HepG2 (cell line): ENCODE results near the gene RIT2. TPM values are rescaled to one million over a fixed set of nuclear protein-coding genes. Genes with fewer than 3 reads are reported as not detected.

Experiments used
- ATAC-seq: fragments of 200-7000 bp; cut with Tn5 transposase; 3 replicates; pipeline ENCODE4 v1.9.1; 2020; ENCODE audit warnings: mild to moderate bottlenecking, moderate library complexity
- BruUV-seq: library from RNA; stranded (reverse); fragments of 400-500 nt; replicated peaks from 2 replicates; lab custom pipeline; 2021; lab: Mats Ljungman, UMichigan
- CTCF ChIA-PET: fragments of 300-600 bp; formaldehyde crosslinking; extraction: SDS; loops from one replicate; lab custom pipeline; 2021; ENCODE audit warnings: low total read pairs, inconsistent platforms, low intra/inter-chr PET ratio; lab: Yijun Ruan, JAX
- POLR2A ChIA-PET: fragments of 350-600 bp; sonication (Branson Sonifier 250); formaldehyde crosslinking; loops from one replicate; lab custom pipeline; 2020; ENCODE audit warnings: antibody characterized with exemption, inconsistent platforms; lab: Yijun Ruan, JAX
- DNase-seq: peaks from one replicate; pipeline ENCODE4 v3.0.0-alpha.2; 2015; ENCODE audit warnings: low spot score
- FAIRE-seq: peaks from 3 replicates; lab custom pipeline; 2011; peaks lifted over from hg19 to GRCh38; lab: Jason Lieb, UNC
- H2AFZ ChIP-seq: one replicate; pipeline ENCODE4 v1.6.1; 2011; ENCODE audit warnings: low read length, inconsistent platforms
- H3K27ac ChIP-seq: fragments of 300-600 bp; 3 replicates; pipeline ENCODE4 v1.8.0; 2011; ENCODE audit warnings: mixed run types, mild to moderate bottlenecking, mixed read lengths, low read length, inconsistent platforms; ENCODE audit not compliant: insufficient read depth; ENCODE audit errors: extremely low read length
- H3K27me3 ChIP-seq, 2 experiments: fragments of 200-600 bp in 1 of 2; 2 replicates in 1 of 2; 3 replicates in 1 of 2; pipeline versions ENCODE4 v1.6.0 to v1.8.0; 2011; ENCODE audit warnings: low read length in 2 of 2, mild to moderate bottlenecking in 2 of 2, moderate library complexity in 2 of 2, inconsistent platforms in 1 of 2; ENCODE audit not compliant: insufficient read depth in 2 of 2, control insufficient read depth in 1 of 2
- H3K36me3 ChIP-seq, 2 experiments: fragments of 200-600 bp in 1 of 2; replicated peaks in 1 of 2; 2 replicates in 1 of 2; 3 replicates in 1 of 2; pipeline versions ENCODE4 v1.5.1 to v1.8.0; 2011; ENCODE audit warnings: low read length in 2 of 2, inconsistent platforms in 1 of 2; ENCODE audit not compliant: insufficient read depth in 2 of 2, control insufficient read depth in 1 of 2
- H3K4me1 ChIP-seq: 2 replicates; pipeline ENCODE4 v1.5.1; 2012; ENCODE audit warnings: low read length, inconsistent platforms; ENCODE audit not compliant: insufficient read depth
- H3K4me2 ChIP-seq: 2 replicates; pipeline ENCODE4 v1.6.0; 2011; ENCODE audit warnings: low read depth, low read length, inconsistent platforms
- H3K4me3 ChIP-seq, 3 experiments: fragments of 200-600 bp in 1 of 3; sonication (generic), shearing (Covaris generic) in 1 of 3; replicated peaks in 1 of 3; 2 replicates each; pipeline ENCODE4 v1.5.1; 2011 to 2016; ENCODE audit warnings: low read length in 3 of 3, inconsistent platforms in 2 of 3, low read depth in 2 of 3, mild to moderate bottlenecking in 2 of 3, control low read depth in 1 of 3, mixed read lengths in 1 of 3; ENCODE audit not compliant: insufficient read depth in 1 of 3
- H3K79me2 ChIP-seq: one replicate; pipeline ENCODE4 v1.6.1; 2011; ENCODE audit warnings: low read length, inconsistent platforms; ENCODE audit not compliant: insufficient read depth
- H3K9ac ChIP-seq: 2 replicates; pipeline ENCODE4 v1.6.0; 2011; ENCODE audit warnings: mild to moderate bottlenecking, low read depth, low read length, inconsistent platforms; ENCODE audit not compliant: insufficient read depth
- H3K9me3 ChIP-seq: 2 replicates; pipeline ENCODE4 v1.5.1; 2012; ENCODE audit warnings: mild to moderate bottlenecking, low read length
- H4K20me1 ChIP-seq: 2 replicates; pipeline ENCODE4 v1.6.0; 2011; ENCODE audit warnings: inconsistent platforms, mild to moderate bottlenecking, low read length, moderate library complexity; ENCODE audit not compliant: insufficient read depth
- CREBL2 ChIP-seq: sonication (generic); formaldehyde crosslinking; IDR thresholded peaks from 2 replicates; pipeline ENCODE4 v1.8.1; 2023; ENCODE audit warnings: missing genetic modification reagents, mild to moderate bottlenecking, borderline replicate concordance
- PHF21A ChIP-seq: sonication (generic); formaldehyde crosslinking; IDR thresholded peaks from 2 replicates; pipeline ENCODE4 v1.5.0; 2020; ENCODE audit warnings: mild to moderate bottlenecking, missing genetic modification reagents
- RBM39 ChIP-seq: fragments of 200-400 bp; formaldehyde crosslinking; IDR thresholded peaks from one replicate; pipeline ENCODE4 v1.6.1; 2018; ENCODE audit warnings: antibody characterized with exemption, mild to moderate bottlenecking, low read depth, low read length; ENCODE audit not compliant: poor library complexity, severe bottlenecking
- RCOR2 ChIP-seq: IDR thresholded peaks from 2 replicates; pipeline ENCODE4 v1.6.1; 2016; ENCODE audit warnings: missing biosample characterization, missing genetic modification reagents
- SOX6 ChIP-seq, 2 experiments: fragments of 450-650 bp in 1 of 2; sonication (generic) in 1 of 2; formaldehyde crosslinking in 1 of 2; IDR thresholded peaks; 2 replicates each; pipeline versions ENCODE4 v1.4.0 to v1.6.1; 2017 to 2020; ENCODE audit warnings: antibody characterized with exemption in 1 of 2, mild to moderate bottlenecking in 1 of 2, missing genetic modification reagents in 1 of 2
- ZBTB1 ChIP-seq: sonication (generic); formaldehyde crosslinking; IDR thresholded peaks from 2 replicates; pipeline ENCODE4 v1.4.0; 2020; ENCODE audit warnings: missing genetic modification reagents, borderline replicate concordance
- ZBTB34 ChIP-seq: sonication (generic); formaldehyde crosslinking; IDR thresholded peaks from 2 replicates; pipeline ENCODE4 v1.8.0; 2022; ENCODE audit warnings: mild to moderate bottlenecking, missing genetic modification reagents
- ZFYVE20 ChIP-seq: sonication (generic); formaldehyde crosslinking; IDR thresholded peaks from 2 replicates; pipeline ENCODE4 v1.8.0; 2023; ENCODE audit warnings: low read depth, mild to moderate bottlenecking, moderate library complexity, missing genetic modification reagents, borderline replicate concordance
- ZIK1 ChIP-seq: sonication (generic); formaldehyde crosslinking; IDR thresholded peaks from 2 replicates; pipeline ENCODE4 v1.5.0; 2020; ENCODE audit warnings: mild to moderate bottlenecking, low read depth, missing genetic modification reagents, borderline replicate concordance
- ZNF343 ChIP-seq: sonication (generic); formaldehyde crosslinking; IDR thresholded peaks from 2 replicates; pipeline ENCODE4 v1.4.0; 2020; ENCODE audit warnings: mild to moderate bottlenecking, missing genetic modification reagents
- ZNF432 ChIP-seq: sonication (generic); formaldehyde crosslinking; IDR thresholded peaks from 2 replicates; pipeline ENCODE4 v1.5.0; 2020; ENCODE audit warnings: missing genetic modification reagents, mild to moderate bottlenecking, borderline replicate concordance
- ZNF691 ChIP-seq: sonication (generic); formaldehyde crosslinking; IDR thresholded peaks from 2 replicates; pipeline ENCODE4 v1.4.0; 2020; ENCODE audit warnings: missing genetic modification reagents, low read depth, mild to moderate bottlenecking, borderline replicate concordance
- ZNF740 ChIP-seq: sonication (generic); formaldehyde crosslinking; IDR thresholded peaks from 2 replicates; pipeline ENCODE4 v1.4.0; 2020; ENCODE audit warnings: missing genetic modification reagents
- ZZZ3 ChIP-seq: sonication (generic); formaldehyde crosslinking; IDR thresholded peaks from 2 replicates; pipeline ENCODE4 v1.4.0; 2020; ENCODE audit warnings: missing genetic modification reagents, mild to moderate bottlenecking, borderline replicate concordance
- WGBS: methylation state at CpG from one replicate; pipeline ENCODE4 v1.1.6; 2017; ENCODE audit warnings: low lambda C conversion rate; 5-methylcytosine and 5-hydroxymethylcytosine counted together
- in situ Hi-C: cut with HindIII; loops from 2 replicates; pipeline ENCODE4 v1.10.0; 2017; ENCODE audit warnings: low pct_unique_long_range_greater_than_20kb; ENCODE audit not compliant: extremely low pct_ligation_motif_present
- intact Hi-C: fragments of 100-400 bp; cut with micrococcal nuclease; formaldehyde crosslinking; loops from one replicate; pipeline ENCODE4 v1.10.0; 2022; ENCODE audit not compliant: unreplicated experiment
- polyA plus RNA-seq, 8 experiments: library from polyadenylated mRNA; depleted of rRNA in 3 of 8; stranded (reverse) in 7 of 8; unstranded in 1 of 8; fragments of >200 nt; fragmentation: Illumina TruSeq in 4 of 8; extraction: Trizol in 4 of 8; gene quantifications; 2 replicates each; pipeline versions ENCODE4 v1.2.1 to v1.2.3, GENCODE V29; 2011 to 2016; ENCODE audit warnings: low read depth in 4 of 8, missing spikeins in 1 of 8, mixed read lengths in 1 of 8; ENCODE audit not compliant: insufficient read depth in 1 of 8
- total RNA-seq, 5 experiments: library from RNA; depleted of rRNA; stranded (reverse); fragments of >200 nt; fragmentation: Illumina TruSeq; extraction: Trizol; gene quantifications; 2 replicates each; pipeline ENCODE4 v1.2.3, GENCODE V29; 2016; ENCODE audit warnings: low read depth in 1 of 5

Gene RIT2
- total and polyA plus RNA-seq, 2 of the 13 experiments (the other 11 are each of a cell fraction or from before 2014, with no cell fraction given), result not detected

- no peak for TF ChIP-seq ZFYVE20 (CRISPR knock-in tag)
- TF ChIP-seq ZZZ3, result no peak
- TF ChIP-seq ZIK1, result no peak
- no peak for TF ChIP-seq RBM39
These were observed 118.7 kb downstream of the RIT2 start (continued) for GRCh38 chr18:42996824-42997223.

- H3K27ac ChIP-seq, result no peak overlapping the region
- H3K4me2 ChIP-seq, result no peak overlapping the region
- H3K79me2 ChIP-seq, result no peaks in the 10 kb centered on the region
- DNase-seq (no peak), FAIRE-seq (no peak), ATAC-seq (no peak)
- no peaks in the 10 kb centered on the region for H3K9me3 ChIP-seq
- no peak overlapping the region for H3K4me3 ChIP-seq
- H3K4me1 ChIP-seq, result no peaks in the 10 kb centered on the region
- POLR2A ChIA-PET, result no interaction called here
- BruUV-seq, result no TSS peak
- H2AFZ ChIP-seq, result no peak overlapping the region
- no peaks in the 10 kb centered on the region for H3K27me3 ChIP-seq
- TF ChIP-seq ZNF691, result no peak
- TF ChIP-seq, all 625 proteins: peak for 0
- Histone ChIP-seq H3K36me3 (no peaks in the 10 kb centered on the region), H3K9ac (no peak overlapping the region), H4K20me1 (no peaks in the 10 kb centered on the region)
- WGBS, result 0% methylated on average over 1 of the region's 1 CpG
- intact Hi-C loops, result no loop called here
- in situ Hi-C loops, result no loop called here
- CTCF ChIA-PET, result no interaction called here
These were observed 135.1 kb downstream of the RIT2 start for GRCh38 chr18:42980426-42980825.

GRCh38 chr18:42977982-42978637 lies 137.4 kb downstream of the RIT2 start:
- Histone ChIP-seq H3K9ac (no peak overlapping the region), H3K4me2 (no peak overlapping the region), H4K20me1 (no peaks in the 10 kb centered on the region), H3K79me2 (no peaks in the 10 kb centered on the region), H2AFZ (no peak overlapping the region), H3K27ac (no peak overlapping the region), H3K4me3 (no peak overlapping the region), H3K4me1 (no peaks in the 10 kb centered on the region), H3K27me3 (no peaks in the 10 kb centered on the region), H3K36me3 (no peaks in the 10 kb centered on the region), H3K9me3 (no peaks in the 10 kb centered on the region)
- ATAC-seq (no peak), FAIRE-seq (no peak), DNase-seq (no peak)
- intact Hi-C loops (no loop called here), in situ Hi-C loops (no loop called here)
- BruUV-seq, result no TSS peak
- WGBS, result 3% methylated on average over 4 of the region's 4 CpGs
- ChIA-PET CTCF (no interaction called here), POLR2A (no interaction called here)
- TF ChIP-seq ZNF432 (CRISPR knock-in tag), result no peak
- no peak for TF ChIP-seq ZNF343 (CRISPR knock-in tag)
- TF ChIP-seq PHF21A, result no peak
- no peak for TF ChIP-seq SOX6 (IDR thresholded peaks at IDR 0.05)
- TF ChIP-seq SOX6 (CRISPR knock-in tag; IDR thresholded peaks at IDR 0.05), result no peak
- no peak for TF ChIP-seq ZNF740
- no peak for TF ChIP-seq RCOR2
- TF ChIP-seq ZBTB34, result no peak
- TF ChIP-seq CREBL2 (CRISPR knock-in tag), result no peak
- TF ChIP-seq ZBTB1 (CRISPR knock-in tag), result no peak
